HG03039 (cell line): ENCODE data around the gene RNU4-1.
"Not testable (repeated sequence)": the region's sequence is repeated elsewhere in the genome, so short reads cannot be mapped to it uniquely, and the experiment has no call there.

Source experiments
- ATAC-seq: cut with Tn5 transposase; IDR thresholded peaks from one replicate; pipeline ENCODE4 v1.9.1; 2021; ENCODE audit warnings: mild to moderate bottlenecking, moderate library complexity; ENCODE audit not compliant: unreplicated experiment

Gene RNU4-1

GRCh38 chr12:120259418-120260202, 33.4 kb downstream of the RNU4-1 start:
- no peak for ATAC-seq

GRCh38 chr12:120258323-120258896, 34.6 kb downstream of the RNU4-1 start:
- ATAC-seq: no peak

- ATAC-seq: no peak
Measured at GRCh38 chr12:120257041-120257821, 35.8 kb downstream of the RNU4-1 start.

GRCh38 chr12:120254809-120255208, 38.2 kb downstream of the RNU4-1 start:
- ATAC-seq: no peak

GRCh38 chr12:120253313-120253712, 39.7 kb downstream of the RNU4-1 start:
- not testable (repeated sequence) for ATAC-seq

GRCh38 chr12:120252071-120252906, 40.7 kb downstream of the RNU4-1 start:
- no peak for ATAC-seq

- ATAC-seq: not testable (repeated sequence)
Measured at GRCh38 chr12:120251364-120252070, 41.5 kb downstream of the RNU4-1 start.

- no peak for ATAC-seq
Measured at GRCh38 chr12:120249875-120250795, 42.9 kb downstream of the RNU4-1 start.

- ATAC-seq: no peak
Measured at GRCh38 chr12:120249266-120249874, 43.7 kb downstream of the RNU4-1 start.

- no peak for ATAC-seq
Measured at GRCh38 chr12:120247621-120248030, 45.4 kb downstream of the RNU4-1 start.

GRCh38 chr12:120247183-120247582, 45.9 kb downstream of the RNU4-1 start:
- no peak for ATAC-seq

- not testable (repeated sequence) for ATAC-seq
Measured at GRCh38 chr12:120246705-120247104, 46.3 kb downstream of the RNU4-1 start.
